GM21390 (cell line): ENCODE data around the gene MORC4.
"Not testable (repeated sequence)": the region's sequence is repeated elsewhere in the genome, so short reads cannot be mapped to it uniquely, and the experiment has no call there.

Experiments used
- ATAC-seq: cut with Tn5 transposase; IDR thresholded peaks from one replicate; pipeline ENCODE4 v1.9.1; 2021; ENCODE audit not compliant: unreplicated experiment

MORC4 gene

DNA sequence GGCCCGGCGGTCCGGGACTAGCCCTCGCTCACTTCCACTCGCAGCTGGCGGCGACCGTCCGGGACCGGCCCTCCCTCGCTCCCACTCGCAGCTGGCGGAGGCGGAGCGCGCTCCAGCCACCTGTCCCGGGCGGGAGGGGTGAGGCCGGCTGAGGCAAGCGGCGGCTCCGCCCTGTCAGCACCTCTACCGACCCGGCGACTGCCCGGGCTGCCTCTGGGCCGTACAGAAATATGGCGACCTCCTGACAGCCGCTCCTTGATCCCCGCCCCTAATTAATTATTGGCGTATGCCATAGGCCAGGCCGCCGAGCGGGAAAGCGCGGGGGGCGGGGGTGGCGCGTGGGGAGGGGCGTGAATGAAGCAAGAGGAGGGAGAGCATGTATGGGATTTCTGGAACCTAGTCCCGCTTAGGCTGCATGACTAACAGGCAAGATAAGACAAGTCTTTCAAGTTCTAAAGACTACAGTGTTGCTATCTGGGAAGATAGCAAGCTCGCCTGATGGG is at the start of gene MORC4:
MORC4 (minus strand) TSS at position 200 of the 503 bp plus-strand sequence. CDS start 243 bp downstream, outside the sequence.
- peak; percentile 85 for ATAC-seq

DNA sequence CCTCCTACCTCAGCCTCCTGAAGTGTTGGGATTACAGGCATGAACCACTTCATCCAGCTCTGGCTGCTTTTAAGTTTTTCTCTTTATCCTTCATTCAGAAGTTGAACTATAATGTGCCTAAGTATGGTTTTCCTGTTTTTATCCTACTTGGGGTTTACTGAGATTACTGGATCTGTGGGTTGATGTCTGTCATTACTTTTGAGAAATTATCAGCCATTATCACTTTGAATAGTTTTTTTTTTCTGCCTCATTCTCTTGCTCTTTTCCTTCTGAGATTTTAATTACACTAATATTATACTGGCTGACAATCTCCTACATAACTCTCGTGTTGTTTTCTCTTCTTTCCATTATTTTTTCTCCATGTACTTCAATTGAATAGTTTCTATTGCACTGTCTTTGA is 47.6 kb upstream of the MORC4 start:
- ATAC-seq: no peak

DNA sequence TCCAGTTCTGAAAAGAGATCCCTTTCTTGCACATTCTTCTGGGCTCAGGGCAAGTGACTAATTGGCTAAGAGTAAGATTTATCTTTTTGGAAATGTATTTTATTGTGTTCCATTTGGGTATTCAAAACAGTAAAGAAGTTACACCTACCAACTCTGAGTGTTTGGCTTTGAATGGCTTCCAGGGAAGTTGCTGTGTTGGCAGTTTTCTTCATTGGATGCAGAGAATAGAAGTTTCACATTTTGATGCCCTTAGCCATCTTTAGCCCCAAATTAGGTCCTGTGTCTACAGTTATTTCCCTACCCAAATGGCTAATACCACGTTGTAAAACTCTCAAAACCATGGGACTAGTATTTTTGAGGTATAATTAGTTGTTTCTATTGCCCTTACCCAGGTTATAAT is 29.7 kb upstream of the MORC4 start:
- no peak for ATAC-seq

DNA sequence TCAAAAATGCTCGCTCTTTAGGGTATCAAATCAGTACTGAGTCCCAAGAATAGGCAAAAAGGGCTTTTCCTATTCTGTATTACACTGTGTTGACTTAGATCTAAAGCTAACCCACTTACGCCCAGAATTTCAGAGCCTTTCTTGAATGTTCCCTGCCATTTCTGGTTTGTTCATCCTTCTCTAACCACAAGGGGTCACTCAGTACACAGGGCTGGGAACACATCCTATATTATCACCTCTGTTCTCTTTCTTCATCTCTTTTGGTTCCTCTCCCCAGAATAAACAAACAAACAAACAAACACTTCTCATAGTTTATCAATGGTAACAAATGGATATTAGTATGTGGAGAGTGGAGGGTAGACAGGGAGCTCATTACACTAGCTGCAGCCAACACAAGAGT is 25.5 kb upstream of the MORC4 start:
- ATAC-seq: no peak

DNA sequence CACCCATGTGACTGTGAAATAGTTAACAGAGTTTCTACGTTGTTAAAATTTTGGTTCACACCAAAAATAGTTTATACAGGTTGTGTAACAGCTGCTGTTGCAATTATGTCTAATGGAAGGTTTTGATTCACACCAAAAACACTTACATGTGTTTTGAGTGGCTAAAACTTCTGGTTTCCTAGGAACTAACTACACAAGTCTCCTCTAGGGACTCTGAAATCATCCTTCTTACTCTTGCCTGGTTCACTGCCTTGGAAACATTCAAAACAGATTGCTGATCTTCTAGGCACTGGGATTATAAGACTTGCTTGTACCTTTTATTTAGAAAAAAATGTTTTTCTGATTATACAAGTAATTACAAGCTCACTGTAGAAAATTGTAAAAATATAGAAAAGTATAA is 14.9 kb upstream of the MORC4 start:
- ATAC-seq: no peak

DNA sequence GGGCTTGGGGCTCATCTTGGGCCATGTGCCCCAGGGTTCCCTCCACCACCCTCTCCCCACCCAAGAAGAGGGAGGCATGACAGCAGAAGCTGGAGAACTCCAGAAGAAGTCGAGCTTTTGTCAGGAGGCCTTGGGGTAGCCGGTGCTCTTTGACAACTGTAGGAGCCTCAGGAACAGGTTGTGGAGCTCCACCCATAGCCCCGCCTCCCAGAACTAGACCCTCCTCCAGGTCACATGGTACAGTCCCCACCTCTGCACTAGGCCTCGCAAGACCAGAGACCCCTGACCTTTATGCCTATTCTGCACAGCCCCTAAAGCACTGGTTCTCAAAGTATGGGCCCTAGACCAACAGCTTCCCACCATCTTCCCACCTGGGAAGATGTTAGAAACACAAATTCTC is 8.0 kb upstream of the MORC4 start:
- no peak for ATAC-seq

DNA sequence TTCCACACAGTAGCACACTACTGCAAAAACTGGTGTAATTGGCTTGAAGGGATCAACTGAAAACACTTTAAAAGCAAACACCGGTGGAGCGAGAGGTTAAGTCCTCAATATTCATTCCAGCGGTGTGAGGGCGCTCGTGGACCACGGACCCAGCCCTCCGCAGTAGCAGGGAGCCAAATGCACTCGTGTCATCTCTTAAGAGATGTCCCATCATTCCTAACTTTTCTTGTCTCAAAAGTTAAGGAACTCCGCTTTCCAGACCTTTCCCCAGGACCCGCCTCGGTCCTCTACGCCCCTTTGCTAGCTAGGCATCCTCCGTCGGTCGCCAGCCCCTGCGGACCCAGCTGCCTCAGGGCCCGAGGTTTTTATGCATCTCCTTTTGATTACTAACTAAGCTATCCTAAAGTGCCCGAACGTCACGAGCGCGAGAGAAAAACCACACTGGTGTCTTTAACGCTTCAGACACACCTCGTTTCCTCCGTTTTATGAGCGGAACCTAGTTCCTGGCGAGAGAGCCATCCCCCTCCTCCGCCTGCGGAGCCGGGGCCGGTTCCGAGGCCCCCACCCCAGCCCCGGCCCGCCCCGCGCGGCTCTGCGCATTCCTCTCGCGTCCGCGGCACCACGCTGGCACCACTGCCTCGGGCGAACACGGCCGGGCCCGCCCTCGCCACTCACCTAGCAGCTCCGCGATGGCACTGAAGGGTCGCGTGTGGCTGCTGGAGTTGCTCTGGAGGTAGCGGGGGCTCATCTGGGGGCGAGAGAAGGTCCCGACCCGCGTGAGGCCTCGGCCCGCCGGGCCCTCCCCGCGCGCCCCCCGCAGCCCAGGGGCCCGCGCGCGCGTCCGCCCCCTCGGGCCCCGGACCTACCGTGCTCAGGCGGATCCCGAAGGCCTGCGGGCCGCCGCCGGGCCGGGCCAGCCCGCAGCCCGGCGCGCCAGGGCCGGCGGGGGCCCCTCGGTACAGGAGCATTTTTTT is 723 bp downstream of the MORC4 start:
- peak; percentile 44 for ATAC-seq

DNA sequence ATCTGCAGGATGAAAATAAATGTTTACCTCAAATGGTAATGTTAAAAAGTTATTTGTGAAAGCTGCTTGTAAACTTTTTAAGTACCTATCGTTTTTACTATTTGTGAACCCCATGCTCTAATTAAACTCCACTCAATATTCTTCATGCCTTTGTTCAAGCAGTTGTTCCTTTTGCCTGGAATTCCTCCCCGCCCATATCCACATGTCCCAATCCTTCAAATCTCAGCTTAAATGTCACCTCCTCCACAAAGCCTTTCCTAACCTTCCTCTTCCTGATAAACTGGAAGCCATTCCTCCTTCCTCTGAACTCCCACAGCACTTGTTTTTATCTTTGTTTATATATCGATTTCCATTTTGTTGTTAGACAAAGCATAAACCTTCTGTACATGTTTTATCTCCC is 2.4 kb downstream of the MORC4 start:
- no peak for ATAC-seq

DNA sequence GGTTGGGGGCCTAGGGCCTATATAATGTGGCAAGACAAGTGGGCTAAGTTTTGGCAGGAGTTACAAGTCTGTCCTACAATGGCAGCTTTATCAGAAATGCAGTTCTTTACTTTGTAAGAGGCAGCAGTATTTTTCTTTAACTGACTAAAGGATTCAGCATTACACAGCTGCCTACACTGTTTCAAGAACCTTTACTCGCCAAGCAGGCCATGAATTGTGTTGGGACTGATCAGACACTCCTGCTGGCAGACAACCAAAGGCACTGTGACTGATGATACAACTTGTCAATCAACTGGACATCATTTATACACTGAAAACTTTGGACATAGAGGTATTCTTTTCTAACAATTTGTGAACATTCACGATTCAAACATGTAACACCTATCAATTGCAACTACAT is 4.3 kb downstream of the MORC4 start:
- ATAC-seq: no peak

DNA sequence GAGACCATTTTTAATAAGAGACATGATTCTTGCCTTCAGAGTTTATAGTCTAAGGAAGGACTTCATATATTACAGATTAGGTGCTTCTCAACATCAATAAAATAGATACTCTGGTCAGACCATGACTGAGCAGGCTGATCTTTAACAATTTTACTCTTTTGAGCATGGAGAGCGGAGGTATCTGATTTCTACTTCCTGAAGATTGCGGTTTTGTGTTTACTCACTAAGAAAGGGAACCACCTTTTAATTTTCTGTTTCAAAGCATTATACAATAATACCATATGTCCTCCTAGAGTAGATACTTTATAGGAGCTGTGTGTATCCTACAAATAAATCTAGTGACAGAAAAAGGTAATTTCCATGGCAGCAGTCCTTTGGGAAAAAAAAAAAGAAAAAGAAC is 12.5 kb downstream of the MORC4 start:
- ATAC-seq: no peak

DNA sequence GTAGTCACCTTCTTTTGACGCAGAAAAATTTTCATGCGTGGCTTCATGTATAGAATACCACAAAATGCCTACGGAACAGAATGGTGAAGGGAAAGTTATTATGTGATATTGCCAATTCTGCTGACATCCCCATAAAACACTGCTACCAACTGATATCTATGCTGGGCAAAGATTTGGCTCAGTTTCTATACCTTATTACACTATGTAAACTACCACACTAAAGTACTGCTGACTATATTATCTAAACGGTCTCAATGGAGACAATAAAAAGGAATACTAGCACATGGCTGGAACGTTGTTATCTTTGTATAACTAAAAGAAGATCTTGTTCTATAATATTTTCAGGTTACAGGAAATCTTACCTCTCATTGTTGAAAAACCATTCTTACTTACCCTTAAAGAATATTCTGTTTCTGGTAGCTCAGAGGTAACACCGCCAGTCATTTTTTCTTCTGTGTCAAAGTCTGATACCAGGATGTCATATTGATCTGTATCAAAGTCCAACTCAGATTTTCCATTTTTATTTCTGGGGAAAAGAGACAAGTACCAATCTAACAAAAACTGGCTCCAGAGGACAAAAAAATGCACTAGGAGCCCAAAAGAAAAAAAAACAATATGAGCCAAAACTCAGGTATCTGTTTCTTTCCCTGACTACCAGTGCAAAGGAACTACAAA is 18.9 kb downstream of the MORC4 start:
- no peak for ATAC-seq

DNA sequence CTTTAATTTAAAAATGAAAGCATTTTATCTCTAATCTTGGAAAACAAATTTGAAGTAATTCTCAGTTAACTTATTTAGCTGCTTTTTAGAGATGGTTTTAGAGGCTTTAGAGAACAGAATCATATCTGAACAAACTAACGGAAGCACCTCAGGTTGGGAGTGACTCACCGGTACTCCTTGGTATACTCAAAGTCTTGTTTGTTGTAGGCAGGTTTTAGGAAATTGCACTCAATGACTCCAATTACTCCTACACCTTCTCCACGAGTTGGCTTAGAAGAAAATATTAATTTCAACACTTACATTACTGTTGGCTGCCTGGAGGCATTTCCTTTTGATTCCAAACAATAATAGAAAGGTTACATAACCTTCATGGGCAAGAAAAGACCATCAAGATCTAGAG is 23.6 kb downstream of the MORC4 start:
- no peak for ATAC-seq

DNA sequence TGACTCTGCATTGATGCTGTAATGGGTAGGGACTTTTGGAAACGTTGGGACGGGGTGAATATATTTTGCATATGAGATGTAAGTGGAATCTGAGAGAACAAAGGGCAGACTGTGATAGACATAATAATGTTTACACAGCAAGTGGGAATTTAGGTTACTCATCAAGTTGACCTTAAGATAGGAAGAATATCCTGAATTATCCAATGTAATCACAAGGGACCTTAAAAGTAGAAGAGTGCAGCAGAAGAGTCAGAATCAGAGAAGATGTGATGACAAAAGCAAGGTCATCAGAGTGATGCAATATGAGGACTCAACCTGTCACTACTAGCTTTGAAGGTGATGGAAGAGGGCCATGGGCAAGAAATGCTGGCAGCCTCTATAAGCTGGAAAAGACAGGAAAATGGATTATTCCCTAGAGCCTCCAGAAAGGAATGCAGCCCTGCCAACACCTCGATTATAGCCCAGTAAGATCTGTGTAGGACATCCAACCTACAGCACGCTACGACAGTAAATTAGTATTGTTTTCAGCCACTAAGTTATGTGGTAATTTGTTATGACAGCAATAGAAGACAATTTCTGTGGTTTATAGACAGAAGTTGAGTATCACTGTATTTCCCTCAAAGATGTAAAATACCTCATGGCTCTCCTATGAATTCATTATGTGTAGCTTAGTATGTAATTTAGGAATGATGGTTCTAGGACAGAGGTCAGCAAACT is 26.4 kb downstream of the MORC4 start:
- ATAC-seq: no peak

DNA sequence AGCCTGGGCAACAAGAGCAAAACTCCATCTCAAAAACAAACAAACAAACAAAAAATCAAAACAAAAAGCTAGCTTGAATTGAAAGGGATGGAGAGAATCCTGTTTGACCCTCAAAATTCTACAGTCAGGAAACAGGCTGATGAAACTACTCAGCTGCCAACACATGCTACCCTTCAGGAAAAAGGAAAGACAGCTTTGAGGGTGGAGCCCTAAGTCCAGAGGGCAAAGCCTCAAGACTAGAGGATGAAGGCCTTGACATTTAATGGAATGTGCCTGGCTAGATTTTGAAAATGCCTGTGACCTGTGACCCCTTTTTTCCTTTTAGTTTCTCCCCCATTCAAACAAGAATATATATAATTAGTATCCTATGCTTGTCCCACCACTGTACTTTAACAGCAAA is 27.1 kb downstream of the MORC4 start:
- no peak for ATAC-seq

DNA sequence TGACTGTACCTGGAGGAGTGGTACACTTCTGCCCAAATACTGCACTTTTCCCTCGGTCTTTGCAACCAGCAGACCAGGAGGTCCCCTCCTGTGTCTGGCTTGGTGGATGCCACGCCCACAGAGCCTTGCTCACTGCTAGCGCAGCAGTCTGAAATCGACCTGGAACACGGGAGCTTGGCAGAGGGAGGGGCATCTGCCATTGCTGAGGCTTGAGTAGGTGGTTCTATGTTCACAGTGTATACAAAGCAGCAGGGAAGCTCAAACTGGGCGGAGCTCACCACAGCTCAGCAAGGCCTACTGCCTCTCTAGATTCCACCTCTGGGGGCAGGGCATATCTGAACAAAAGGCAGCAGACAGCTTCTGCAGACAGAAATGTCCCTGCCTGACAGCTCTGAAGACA is 33.5 kb downstream of the MORC4 start:
- ATAC-seq: not testable (repeated sequence)

DNA sequence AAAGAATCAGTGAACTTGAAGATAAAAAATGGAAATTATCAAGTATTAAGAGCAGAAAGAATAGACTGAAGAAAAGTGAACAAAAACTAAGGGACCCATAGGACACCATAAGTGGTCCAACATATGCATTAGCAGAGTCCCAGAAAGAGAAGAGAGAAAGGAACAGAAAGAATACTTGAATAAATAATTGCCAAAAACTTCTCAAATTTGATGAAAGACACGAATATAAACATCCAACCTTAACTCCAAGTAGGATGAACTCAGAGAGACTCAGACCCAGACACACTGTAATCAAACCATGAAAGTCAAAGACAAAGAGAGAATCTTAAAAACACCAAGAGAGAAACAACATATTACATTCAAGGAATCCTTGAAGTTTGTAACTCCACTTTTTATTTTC is 35.7 kb downstream of the MORC4 start:
- no peak for ATAC-seq

DNA sequence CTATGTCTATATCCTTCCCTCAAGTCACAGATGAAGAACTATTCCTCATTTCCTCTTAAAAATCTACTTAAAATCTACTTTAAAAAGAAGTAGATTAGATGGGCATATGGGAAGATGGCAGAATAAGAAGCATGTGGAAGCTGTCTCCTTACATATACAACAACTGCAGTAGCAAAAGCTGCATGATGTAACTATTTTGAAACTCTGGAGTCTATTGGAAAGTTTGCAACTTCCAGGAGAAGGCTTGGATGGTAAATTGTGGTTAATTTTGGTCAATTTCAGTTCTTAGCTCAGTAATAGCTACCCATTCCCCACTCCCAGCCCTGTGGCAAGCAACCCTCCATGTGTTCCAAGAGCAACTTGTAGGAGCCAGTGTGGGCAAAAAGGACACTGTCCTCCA is 36.9 kb downstream of the MORC4 start:
- no peak for ATAC-seq

DNA sequence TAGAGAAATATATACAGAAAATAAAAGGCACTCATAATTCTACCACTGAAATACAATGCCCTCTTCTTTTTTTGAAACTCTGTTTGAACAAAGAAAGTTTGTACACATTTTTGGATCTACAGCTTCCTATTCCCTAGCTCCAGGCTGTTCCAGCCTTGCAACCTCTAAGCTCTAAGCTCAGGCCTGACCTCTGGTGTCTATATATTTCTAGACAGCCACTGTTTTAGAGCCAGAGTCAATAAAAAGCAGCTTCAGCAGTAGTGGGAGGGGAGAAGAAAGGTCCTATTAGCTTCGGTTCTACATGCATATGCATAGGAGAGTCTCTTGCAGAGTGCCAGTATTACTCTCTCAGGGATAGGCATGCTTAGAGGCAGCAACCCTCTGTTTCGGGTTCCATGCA is 40.1 kb downstream of the MORC4 start:
- no peak for ATAC-seq

DNA sequence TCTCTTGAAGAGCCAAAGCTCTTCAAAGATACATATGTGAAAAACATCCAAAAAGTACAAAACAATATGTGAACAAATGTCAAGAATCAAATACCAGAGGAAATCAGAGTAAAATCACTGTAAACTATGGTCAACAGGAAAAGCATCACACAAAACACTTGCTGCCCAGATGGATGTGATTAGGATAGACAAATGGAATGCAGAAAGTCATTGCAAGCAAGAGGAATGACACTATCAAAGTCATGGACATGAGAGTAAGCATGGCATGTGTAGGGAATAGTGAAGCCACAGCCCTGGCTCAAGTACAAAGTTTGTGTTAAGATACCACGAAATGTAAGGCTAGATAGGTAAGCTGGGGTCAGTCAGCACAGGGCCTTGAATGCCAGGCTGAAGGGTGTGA is 42.2 kb downstream of the MORC4 start:
- no peak for ATAC-seq

DNA sequence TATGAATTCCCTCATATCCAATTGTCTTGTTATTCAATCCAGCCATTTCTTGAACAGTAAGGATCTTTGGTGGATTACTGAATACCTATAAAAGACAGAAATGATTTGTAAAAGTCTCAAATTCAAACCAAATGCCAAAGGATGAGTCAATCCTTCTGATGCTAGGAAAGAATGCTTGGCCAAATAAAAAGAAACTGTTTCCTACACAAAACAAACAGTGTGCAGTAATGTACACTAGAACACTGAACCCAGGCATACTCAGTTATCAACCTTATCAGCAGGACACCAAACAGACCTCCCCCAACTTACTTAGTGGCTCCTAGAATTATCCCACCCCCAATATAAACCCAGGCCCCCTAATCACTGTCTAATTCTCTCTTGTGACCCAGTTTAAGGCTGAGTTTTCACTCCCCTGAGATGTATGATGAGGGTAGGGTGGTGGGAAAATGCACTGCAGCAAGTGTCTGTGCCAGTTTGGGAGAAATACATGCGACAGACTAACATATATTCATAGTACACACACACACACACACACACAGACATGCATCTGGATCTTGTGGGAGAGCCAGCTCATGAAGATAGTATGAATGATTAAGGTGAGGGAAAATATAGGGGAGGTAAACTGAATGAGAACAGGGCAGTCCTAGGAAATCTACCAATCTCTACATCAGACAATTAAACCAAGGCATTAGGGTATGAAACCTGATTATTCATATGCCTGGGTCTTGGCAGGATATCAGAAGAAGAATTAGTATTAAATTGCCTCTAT is 44.8 kb downstream of the MORC4 start:
- ATAC-seq: no peak

DNA sequence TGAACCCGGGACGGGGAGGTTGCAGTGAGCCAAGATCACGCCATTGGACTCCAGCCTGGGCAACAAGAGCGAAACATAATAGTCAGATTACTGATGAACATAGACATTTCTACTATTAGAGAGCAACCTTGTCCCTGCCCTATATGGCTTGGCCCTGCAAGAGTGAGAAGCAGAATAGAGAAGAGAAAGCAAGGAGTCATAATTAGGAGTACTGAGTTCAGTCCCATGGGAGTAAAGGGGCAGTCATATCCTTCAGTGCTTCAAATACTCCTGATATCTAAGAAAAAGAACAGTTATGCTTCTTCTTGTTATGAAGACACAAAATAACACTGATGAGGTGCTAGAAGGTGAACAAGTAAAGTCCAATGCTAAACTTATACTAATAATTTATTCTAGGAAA is 46.0 kb downstream of the MORC4 start:
- ATAC-seq: no peak
